Measurements from ENCODE around the gene CLNK. TPM values are rescaled to one million over a fixed set of nuclear protein-coding genes. Genes with fewer than 3 reads are reported as not detected.
"Not testable (repeated sequence)": the region's sequence is repeated elsewhere in the genome, so short reads cannot be mapped to it uniquely, and the experiment has no call there.

Gene CLNK
- total and polyA plus RNA-seq, 5 donors from 2014 or later = 0.67 to 4.5 (median 2.5) TPM

GRCh38 chr4:10577508-10578426 is 106.8 kb downstream of the CLNK start:
- ATAC-seq (ENCODE audit: low read depth in 2 of 2) (no peak), DNase-seq (no peak)
- no peaks in the 10 kb centered on the region for H3K36me3 Mint-ChIP-seq
- no peaks in the 10 kb centered on the region for H3K27me3 Mint-ChIP-seq
- peaks cover 0 to 7% (median 0%) of the 10 kb centered on the region in 4 donors for H3K4me1 Mint-ChIP-seq
- no peaks in the 10 kb centered on the region for H3K4me1 ChIP-seq (ENCODE audit: control insufficient read depth, insufficient read depth, low read length, poor library complexity, severe bottlenecking)
- H3K27ac Mint-ChIP-seq = peak overlapping the region in 1 of 3 donors; percentile 69
- no peaks in the 10 kb centered on the region for H3K9me3 Mint-ChIP-seq
- no peaks in the 10 kb centered on the region for H3K27me3 ChIP-seq (ENCODE audit: control insufficient read depth, insufficient read depth, low read length)
- no peaks in the 10 kb centered on the region for H3K9me3 ChIP-seq (ENCODE audit: control insufficient read depth in 2 of 2, low read length in 2 of 2)
- no peak overlapping the region for H3K4me3 ChIP-seq (ENCODE audit: low read depth, low read length)
- H3K27ac ChIP-seq (ENCODE audit: insufficient read depth, low read length, poor library complexity, severe bottlenecking) = no peak overlapping the region
- no peaks in the 10 kb centered on the region for H3K36me3 ChIP-seq (ENCODE audit: control insufficient read depth, insufficient read depth, low read length)
- H3K4me3 Mint-ChIP-seq = no peak overlapping the region

- Mint-ChIP-seq H3K27me3 (no peaks in the 10 kb centered on the region), H3K4me3 (no peak overlapping the region), H3K9me3 (no peaks in the 10 kb centered on the region), H3K36me3 (no peaks in the 10 kb centered on the region), H3K4me1 (peaks cover 0 to 7% (median 0%) of the 10 kb centered on the region in 4 donors), H3K27ac (peak overlapping the region in 1 of 3 donors; percentile 69)
- Histone ChIP-seq H3K27ac (ENCODE audit: insufficient read depth, low read length, poor library complexity, severe bottlenecking) (no peak overlapping the region), H3K9me3 (ENCODE audit: control insufficient read depth in 2 of 2, low read length in 2 of 2) (no peaks in the 10 kb centered on the region), H3K4me3 (ENCODE audit: low read depth, low read length) (no peak overlapping the region), H3K4me1 (ENCODE audit: control insufficient read depth, insufficient read depth, low read length, poor library complexity, severe bottlenecking) (no peaks in the 10 kb centered on the region), H3K27me3 (ENCODE audit: control insufficient read depth, insufficient read depth, low read length) (no peaks in the 10 kb centered on the region), H3K36me3 (ENCODE audit: control insufficient read depth, insufficient read depth, low read length) (no peaks in the 10 kb centered on the region)
- DNase-seq (peak in 1 of 3 donors; percentile 42), ATAC-seq (ENCODE audit: low read depth in 2 of 2) (no peak)
These were observed 107.5 kb downstream of the CLNK start for GRCh38 chr4:10577018-10577417.

- H3K27ac Mint-ChIP-seq = no peak overlapping the region
These were observed 108.3 kb downstream of the CLNK start for GRCh38 chr4:10576236-10576635.

GRCh38 chr4:10575414-10575813 is 109.2 kb downstream of the CLNK start:
- no peaks in the 10 kb centered on the region for H3K4me1 ChIP-seq (ENCODE audit: control insufficient read depth, insufficient read depth, low read length, poor library complexity, severe bottlenecking)
- Mint-ChIP-seq H3K36me3 (no peaks in the 10 kb centered on the region), H3K4me1 (peaks cover 0 to 7% (median 0%) of the 10 kb centered on the region in 4 donors), H3K4me3 (no peak overlapping the region), H3K27ac (no peak overlapping the region), H3K27me3 (no peaks in the 10 kb centered on the region), H3K9me3 (no peaks in the 10 kb centered on the region)
- H3K9me3 ChIP-seq (ENCODE audit: control insufficient read depth in 2 of 2, low read length in 2 of 2) = no peaks in the 10 kb centered on the region
- H3K36me3 ChIP-seq (ENCODE audit: control insufficient read depth, insufficient read depth, low read length) = no peaks in the 10 kb centered on the region
- H3K4me3 ChIP-seq (ENCODE audit: low read depth, low read length) = no peak overlapping the region
- ATAC-seq (ENCODE audit: low read depth in 2 of 2) (no peak), DNase-seq (no peak)
- no peak overlapping the region for H3K27ac ChIP-seq (ENCODE audit: insufficient read depth, low read length, poor library complexity, severe bottlenecking)
- H3K27me3 ChIP-seq (ENCODE audit: control insufficient read depth, insufficient read depth, low read length) = no peaks in the 10 kb centered on the region

More at GRCh38 chr4:10576236-10576635, 108.3 kb downstream of the CLNK start:
- DNase-seq (no peak), ATAC-seq (ENCODE audit: low read depth in 2 of 2) (no peak)
- no peaks in the 10 kb centered on the region for H3K4me1 ChIP-seq (ENCODE audit: control insufficient read depth, insufficient read depth, low read length, poor library complexity, severe bottlenecking)
- Mint-ChIP-seq H3K4me1 (peaks cover 0 to 7% (median 0%) of the 10 kb centered on the region in 4 donors), H3K9me3 (no peaks in the 10 kb centered on the region), H3K36me3 (no peaks in the 10 kb centered on the region), H3K27me3 (no peaks in the 10 kb centered on the region), H3K4me3 (peak overlapping the region in 1 of 4 donors; percentile 68)
- H3K27ac ChIP-seq (ENCODE audit: insufficient read depth, low read length, poor library complexity, severe bottlenecking) = no peak overlapping the region
- H3K4me3 ChIP-seq (ENCODE audit: low read depth, low read length) = no peak overlapping the region
- H3K9me3 ChIP-seq (ENCODE audit: control insufficient read depth in 2 of 2, low read length in 2 of 2) = no peaks in the 10 kb centered on the region
- no peaks in the 10 kb centered on the region for H3K27me3 ChIP-seq (ENCODE audit: control insufficient read depth, insufficient read depth, low read length)
- H3K36me3 ChIP-seq (ENCODE audit: control insufficient read depth, insufficient read depth, low read length) = no peaks in the 10 kb centered on the region

- H3K27ac Mint-ChIP-seq; H3K4me3 ChIP-seq (ENCODE audit: low read depth, low read length); H3K9me3 Mint-ChIP-seq; ATAC-seq (ENCODE audit: low read depth in 2 of 2); H3K27me3 ChIP-seq (ENCODE audit: control insufficient read depth, insufficient read depth, low read length); H3K36me3 Mint-ChIP-seq; H3K27ac ChIP-seq (ENCODE audit: insufficient read depth, low read length, poor library complexity, severe bottlenecking); H3K4me3 Mint-ChIP-seq; H3K27me3 Mint-ChIP-seq; H3K4me1 Mint-ChIP-seq; H3K36me3 ChIP-seq (ENCODE audit: control insufficient read depth, insufficient read depth, low read length); H3K4me1 ChIP-seq (ENCODE audit: control insufficient read depth, insufficient read depth, low read length, poor library complexity, severe bottlenecking); DNase-seq; H3K9me3 ChIP-seq (ENCODE audit: control insufficient read depth in 2 of 2, low read length in 2 of 2): not testable (repeated sequence)
These were observed 110.0 kb downstream of the CLNK start for GRCh38 chr4:10574553-10574952.

GRCh38 chr4:10571909-10572308 is 112.7 kb downstream of the CLNK start:
- DNase-seq = no peak
- H3K4me3 Mint-ChIP-seq = no peak overlapping the region
- no peak overlapping the region for H3K4me3 ChIP-seq (ENCODE audit: low read depth, low read length)
- H3K27ac ChIP-seq (ENCODE audit: insufficient read depth, low read length, poor library complexity, severe bottlenecking) = no peak overlapping the region
- H3K36me3 Mint-ChIP-seq = no peaks in the 10 kb centered on the region
- ATAC-seq (ENCODE audit: low read depth in 2 of 2) = no peak
- peaks cover 0 to 11% (median 0%) of the 10 kb centered on the region in 4 donors for H3K4me1 Mint-ChIP-seq
- no peaks in the 10 kb centered on the region for H3K36me3 ChIP-seq (ENCODE audit: control insufficient read depth, insufficient read depth, low read length)
- no peak overlapping the region for H3K27ac Mint-ChIP-seq
- peaks cover 4% of the 10 kb centered on the region for H3K27me3 Mint-ChIP-seq
- no peaks in the 10 kb centered on the region for H3K9me3 ChIP-seq (ENCODE audit: control insufficient read depth in 2 of 2, low read length in 2 of 2)
- no peaks in the 10 kb centered on the region for H3K9me3 Mint-ChIP-seq
- H3K27me3 ChIP-seq (ENCODE audit: control insufficient read depth, insufficient read depth, low read length) = no peaks in the 10 kb centered on the region
- H3K4me1 ChIP-seq (ENCODE audit: control insufficient read depth, insufficient read depth, low read length, poor library complexity, severe bottlenecking) = no peaks in the 10 kb centered on the region

GRCh38 chr4:10569491-10569890 is 115.1 kb downstream of the CLNK start:
- no peak overlapping the region for H3K4me3 Mint-ChIP-seq
- H3K4me1 Mint-ChIP-seq = peaks cover 0 to 3% (median 0%) of the 10 kb centered on the region in 4 donors
- Histone ChIP-seq H3K27me3 (ENCODE audit: control insufficient read depth, insufficient read depth, low read length) (peaks cover 2% of the 10 kb centered on the region), H3K4me1 (ENCODE audit: control insufficient read depth, insufficient read depth, low read length, poor library complexity, severe bottlenecking) (no peaks in the 10 kb centered on the region), H3K9me3 (ENCODE audit: control insufficient read depth in 2 of 2, low read length in 2 of 2) (no peaks in the 10 kb centered on the region), H3K36me3 (ENCODE audit: control insufficient read depth, insufficient read depth, low read length) (no peaks in the 10 kb centered on the region), H3K4me3 (ENCODE audit: low read depth, low read length) (no peak overlapping the region), H3K27ac (ENCODE audit: insufficient read depth, low read length, poor library complexity, severe bottlenecking) (no peak overlapping the region)
- no peak for ATAC-seq (ENCODE audit: low read depth in 2 of 2)
- H3K36me3 Mint-ChIP-seq = peaks cover 3% of the 10 kb centered on the region
- H3K27me3 Mint-ChIP-seq = peaks cover 4% of the 10 kb centered on the region
- no peaks in the 10 kb centered on the region for H3K9me3 Mint-ChIP-seq
- H3K27ac Mint-ChIP-seq = no peak overlapping the region
- no peak for DNase-seq

- peaks cover 3% of the 10 kb centered on the region for H3K36me3 Mint-ChIP-seq
- ATAC-seq (ENCODE audit: low read depth in 2 of 2) = no peak
- no peak overlapping the region for H3K4me3 Mint-ChIP-seq
These were observed 116.8 kb downstream of the CLNK start for GRCh38 chr4:10567766-10568165.

More at GRCh38 chr4:10567766-10568165, 116.8 kb downstream of the CLNK start:
- no peak overlapping the region for H3K27ac ChIP-seq (ENCODE audit: insufficient read depth, low read length, poor library complexity, severe bottlenecking)
- DNase-seq = no peak
- Mint-ChIP-seq H3K4me1 (peaks cover 0 to 3% (median 0%) of the 10 kb centered on the region in 4 donors), H3K9me3 (no peaks in the 10 kb centered on the region), H3K27ac (no peak overlapping the region), H3K27me3 (peaks cover 4% of the 10 kb centered on the region)
- H3K27me3 ChIP-seq (ENCODE audit: control insufficient read depth, insufficient read depth, low read length) = peaks cover 2% of the 10 kb centered on the region
- no peaks in the 10 kb centered on the region for H3K4me1 ChIP-seq (ENCODE audit: control insufficient read depth, insufficient read depth, low read length, poor library complexity, severe bottlenecking)
- H3K9me3 ChIP-seq (ENCODE audit: control insufficient read depth in 2 of 2, low read length in 2 of 2) = no peaks in the 10 kb centered on the region
- H3K36me3 ChIP-seq (ENCODE audit: control insufficient read depth, insufficient read depth, low read length) = no peaks in the 10 kb centered on the region
- no peak overlapping the region for H3K4me3 ChIP-seq (ENCODE audit: low read depth, low read length)
